Measurements from ENCODE around the gene APOB.

Gene APOB

DNA sequence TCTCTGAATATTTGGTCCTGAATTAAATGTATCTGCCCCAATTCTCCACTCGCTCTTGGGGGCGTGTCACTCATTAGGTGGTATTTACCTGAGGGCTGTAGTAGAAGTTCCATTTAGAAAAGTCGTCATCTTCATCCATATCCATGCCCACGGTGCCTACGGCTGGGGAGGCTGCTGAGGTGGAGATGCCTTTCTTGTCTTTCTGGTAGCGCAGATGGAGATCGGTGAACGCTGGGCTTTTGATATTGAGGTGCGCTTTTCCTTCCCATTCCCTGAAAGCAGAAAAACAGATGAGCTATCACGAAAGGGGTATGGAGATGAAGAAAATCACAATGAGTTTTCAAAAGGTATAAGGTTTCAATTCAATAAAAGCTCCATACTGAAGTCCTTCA is 39.7 kb downstream of the APOB start:
- H3K9me3 ChIP-seq: no peaks in the 10 kb centered on the region
- no peaks in the 10 kb centered on the region for H3K27me3 ChIP-seq
- no peak overlapping the region for H3K4me2 ChIP-seq
- no peaks in the 10 kb centered on the region for H3K4me1 ChIP-seq
- H4K20me1 ChIP-seq: no peaks in the 10 kb centered on the region
- H3K9ac ChIP-seq: no peak overlapping the region
- H3K27ac ChIP-seq: no peak overlapping the region
- H3K36me3 ChIP-seq: no peaks in the 10 kb centered on the region
- H3K4me3 ChIP-seq: no peak overlapping the region
- no peak for TF ChIP-seq Cebpa-rat (IDR thresholded peaks at IDR 0.05)

DNA sequence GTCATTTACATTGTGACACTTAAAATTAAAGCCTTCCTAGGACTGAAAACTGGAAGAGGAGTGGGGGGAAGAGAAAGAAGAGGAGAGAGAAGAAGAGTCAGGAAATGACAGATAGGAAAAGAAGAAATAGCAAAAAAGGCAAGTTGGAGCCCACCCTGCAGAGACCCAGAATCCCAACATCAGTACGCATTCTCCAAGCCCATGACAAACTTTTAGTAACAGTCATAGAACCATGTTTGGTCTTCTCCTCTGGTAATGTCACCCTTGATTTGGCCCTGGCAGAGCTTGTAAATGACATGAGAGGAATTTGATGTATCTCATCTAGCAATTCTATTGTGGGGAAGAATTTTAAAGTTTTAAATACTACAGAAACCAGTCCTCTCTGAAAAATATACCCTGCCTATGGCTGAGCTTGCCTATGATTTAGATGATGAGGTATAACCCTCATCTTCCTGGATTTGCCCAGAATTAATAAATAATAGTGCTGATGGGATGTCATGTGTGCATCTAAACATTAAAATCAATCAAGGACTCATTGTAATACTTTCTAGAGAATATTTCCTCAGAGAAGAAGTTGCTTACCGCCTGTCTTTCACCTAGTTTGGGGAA is 40.2 kb downstream of the APOB start:
- H3K9me3 ChIP-seq: no peaks in the 10 kb centered on the region

GRCh38 chr2:21002814-21003192 is 41.1 kb downstream of the APOB start:
- H3K4me3 ChIP-seq: no peak overlapping the region
- no peak overlapping the region for H3K9ac ChIP-seq
- no peaks in the 10 kb centered on the region for H3K9me3 ChIP-seq
- no peaks in the 10 kb centered on the region for H3K4me1 ChIP-seq
- H3K27ac ChIP-seq: no peak overlapping the region
- TF ChIP-seq Cebpa-rat (IDR thresholded peaks at IDR 0.05): no peak
- H3K4me2 ChIP-seq: no peak overlapping the region
- no peaks in the 10 kb centered on the region for H4K20me1 ChIP-seq
- H3K27me3 ChIP-seq: no peaks in the 10 kb centered on the region
- no peaks in the 10 kb centered on the region for H3K36me3 ChIP-seq

More for the DNA sequence above, 40.2 kb downstream of the APOB start:
- Histone ChIP-seq H3K4me3 (no peak overlapping the region), H4K20me1 (no peaks in the 10 kb centered on the region), H3K36me3 (no peaks in the 10 kb centered on the region), H3K9ac (no peak overlapping the region), H3K27ac (no peak overlapping the region), H3K4me1 (no peaks in the 10 kb centered on the region), H3K27me3 (no peaks in the 10 kb centered on the region), H3K4me2 (no peak overlapping the region)
- TF ChIP-seq Cebpa-rat (IDR thresholded peaks at IDR 0.05): no peak

DNA sequence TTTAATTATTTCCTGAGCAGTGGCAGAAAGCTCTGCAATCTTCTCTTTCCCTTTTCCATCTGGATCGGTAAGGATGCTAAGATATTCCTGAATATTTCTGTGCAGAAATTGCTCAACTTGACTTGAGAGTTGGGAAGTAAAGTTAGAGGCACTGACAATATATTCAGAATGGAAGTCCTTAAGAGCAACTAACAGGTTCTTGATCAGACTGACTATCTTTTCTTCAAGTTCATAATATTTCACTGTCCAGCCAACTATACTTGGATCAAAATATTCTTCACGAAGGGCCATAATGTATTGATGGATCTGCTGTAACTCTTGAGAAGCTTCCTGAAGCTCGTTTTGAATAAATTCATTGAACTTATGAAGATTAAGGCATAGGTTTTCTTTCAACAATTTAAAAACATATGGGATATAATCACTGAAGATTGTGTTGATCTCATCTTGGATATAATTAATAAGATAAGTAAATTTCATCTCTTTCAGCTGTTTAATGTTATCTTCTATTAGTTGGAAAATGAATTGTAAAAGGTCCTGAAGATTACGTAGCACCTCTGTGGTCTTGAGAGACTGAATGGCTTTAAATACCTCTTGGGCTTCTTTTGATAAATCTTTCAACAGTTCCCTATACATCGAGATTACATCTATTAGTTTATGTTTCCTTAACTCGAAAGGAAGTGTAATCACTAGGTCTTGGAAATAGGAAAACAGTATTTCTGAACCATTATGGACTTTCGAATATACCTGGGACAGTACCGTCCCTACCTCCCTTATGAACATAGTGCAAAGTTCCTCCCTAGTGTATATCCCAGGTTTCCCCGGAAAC is 41.7 kb downstream of the APOB start:
- Histone ChIP-seq H3K27me3 (no peaks in the 10 kb centered on the region), H3K4me1 (no peaks in the 10 kb centered on the region), H4K20me1 (no peaks in the 10 kb centered on the region), H3K4me3 (no peak overlapping the region), H3K27ac (no peak overlapping the region), H3K36me3 (no peaks in the 10 kb centered on the region), H3K9me3 (no peaks in the 10 kb centered on the region), H3K9ac (no peak overlapping the region), H3K4me2 (no peak overlapping the region)
- TF ChIP-seq Cebpa-rat (IDR thresholded peaks at IDR 0.05): no peak

DNA sequence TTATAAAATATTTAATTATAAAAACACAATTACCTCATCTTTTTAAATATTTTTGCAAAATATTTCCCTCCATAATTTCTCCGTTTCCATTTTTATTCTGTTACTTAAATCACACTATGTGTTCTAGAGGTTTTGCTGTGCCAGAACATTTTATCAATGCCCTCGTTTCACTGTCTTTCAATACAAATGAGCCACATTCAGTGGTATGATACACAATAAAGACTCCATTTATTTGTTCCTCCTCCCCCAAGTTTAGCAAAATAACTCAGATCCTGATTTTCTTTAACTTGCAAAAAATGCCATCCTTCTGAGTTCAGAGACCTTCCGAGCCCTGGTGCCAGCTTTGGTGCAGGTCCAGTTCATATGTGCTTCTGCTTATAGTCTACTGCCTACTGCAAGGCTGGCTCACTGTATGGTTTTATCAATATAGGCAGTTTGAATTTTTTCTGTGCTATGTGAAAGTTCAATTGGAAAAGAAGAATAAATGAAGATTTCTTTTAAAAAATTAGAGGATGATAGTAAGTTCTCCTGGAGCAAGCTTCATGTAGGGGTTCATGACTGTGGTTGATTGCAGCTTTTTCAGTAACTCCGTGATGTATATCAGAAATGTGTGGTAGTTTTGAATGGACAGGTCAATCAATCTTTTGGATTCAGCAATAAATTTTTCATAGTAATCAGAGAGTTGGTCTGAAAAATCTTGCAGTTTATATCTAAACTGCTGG is 42.5 kb downstream of the APOB start:
- TF ChIP-seq Cebpa-rat (IDR thresholded peaks at IDR 0.05): no peak
- Histone ChIP-seq H4K20me1 (no peaks in the 10 kb centered on the region), H3K4me2 (no peak overlapping the region), H3K4me3 (no peak overlapping the region), H3K36me3 (no peaks in the 10 kb centered on the region), H3K9ac (no peak overlapping the region), H3K9me3 (no peaks in the 10 kb centered on the region), H3K27ac (no peak overlapping the region), H3K27me3 (no peaks in the 10 kb centered on the region), H3K4me1 (no peaks in the 10 kb centered on the region)

DNA sequence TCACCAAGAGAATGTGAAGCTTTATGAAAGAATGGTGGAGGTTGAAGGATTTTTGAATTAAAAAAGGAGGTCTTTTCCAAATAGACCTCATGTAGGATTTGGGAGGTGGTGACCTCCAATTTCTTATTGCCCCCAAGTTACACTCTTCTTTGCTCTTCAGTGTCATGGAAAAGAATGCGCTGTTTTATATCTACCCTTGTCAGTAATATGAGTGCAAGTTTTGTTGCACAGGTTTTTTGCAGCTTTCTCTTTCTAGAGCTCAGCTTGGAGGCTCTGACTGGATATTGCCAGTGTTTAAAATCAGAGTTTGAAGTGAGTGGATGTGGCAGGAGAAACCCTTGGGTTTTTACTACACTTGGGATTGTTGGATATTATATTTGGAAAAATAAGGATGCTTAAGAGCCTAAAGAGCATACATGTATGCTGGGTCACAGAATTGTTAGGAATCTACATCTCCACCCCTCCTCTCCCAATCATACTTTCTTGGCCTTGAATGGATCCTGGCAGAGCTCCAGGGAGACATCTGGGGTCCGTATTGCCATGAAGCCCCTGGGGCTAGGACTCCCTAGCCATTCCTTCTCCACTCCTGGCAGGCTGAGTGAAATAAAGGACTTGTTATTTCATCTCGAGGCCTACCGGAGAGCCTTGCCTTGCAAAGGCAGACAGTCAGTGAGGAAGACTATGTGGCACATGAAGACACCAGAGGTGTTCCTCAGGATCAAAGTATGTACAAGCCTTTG is 43.8 kb downstream of the APOB start:
- no peak overlapping the region for H3K27ac ChIP-seq
- no peak overlapping the region for H3K9ac ChIP-seq
- H3K4me3 ChIP-seq: no peak overlapping the region
- H3K4me2 ChIP-seq: no peak overlapping the region
- no peaks in the 10 kb centered on the region for H3K9me3 ChIP-seq
- no peak for TF ChIP-seq Cebpa-rat (IDR thresholded peaks at IDR 0.05)
- no peaks in the 10 kb centered on the region for H4K20me1 ChIP-seq
- H3K4me1 ChIP-seq: no peaks in the 10 kb centered on the region
- no peaks in the 10 kb centered on the region for H3K27me3 ChIP-seq
- H3K36me3 ChIP-seq: no peaks in the 10 kb centered on the region

GRCh38 chr2:20998972-20999905 is 44.6 kb downstream of the APOB start:
- TF ChIP-seq Cebpa-rat (IDR thresholded peaks at IDR 0.05): no peak
- no peaks in the 10 kb centered on the region for H3K9me3 ChIP-seq
- no peaks in the 10 kb centered on the region for H4K20me1 ChIP-seq
- H3K36me3 ChIP-seq: no peaks in the 10 kb centered on the region
- no peak overlapping the region for H3K4me2 ChIP-seq
- H3K27me3 ChIP-seq: no peaks in the 10 kb centered on the region
- no peak overlapping the region for H3K27ac ChIP-seq
- H3K9ac ChIP-seq: no peak overlapping the region
- H3K4me1 ChIP-seq: no peaks in the 10 kb centered on the region
- no peak overlapping the region for H3K4me3 ChIP-seq

GRCh38 chr2:20997953-20998722 is 45.7 kb downstream of the APOB start:
- Histone ChIP-seq H3K9ac (no peak overlapping the region), H3K4me2 (no peak overlapping the region), H3K36me3 (no peaks in the 10 kb centered on the region), H4K20me1 (no peaks in the 10 kb centered on the region), H3K27me3 (no peaks in the 10 kb centered on the region), H3K27ac (no peak overlapping the region), H3K4me1 (0 out of 2 replicates have a peak, but pooled peaks cover 3% of the 10 kb centered on the region), H3K9me3 (no peaks in the 10 kb centered on the region), H3K4me3 (no peak overlapping the region)
- TF ChIP-seq Cebpa-rat (IDR thresholded peaks at IDR 0.05): no peak

Measured in BLaER1 (cell line).